Measurements from ENCODE around the gene CFAP100. TPM values are rescaled to one million over a fixed set of nuclear protein-coding genes. Genes with fewer than 3 reads are reported as not detected.

The CFAP100 gene
- total RNA-seq, 1 experiment from 2014 or later = not detected

DNA sequence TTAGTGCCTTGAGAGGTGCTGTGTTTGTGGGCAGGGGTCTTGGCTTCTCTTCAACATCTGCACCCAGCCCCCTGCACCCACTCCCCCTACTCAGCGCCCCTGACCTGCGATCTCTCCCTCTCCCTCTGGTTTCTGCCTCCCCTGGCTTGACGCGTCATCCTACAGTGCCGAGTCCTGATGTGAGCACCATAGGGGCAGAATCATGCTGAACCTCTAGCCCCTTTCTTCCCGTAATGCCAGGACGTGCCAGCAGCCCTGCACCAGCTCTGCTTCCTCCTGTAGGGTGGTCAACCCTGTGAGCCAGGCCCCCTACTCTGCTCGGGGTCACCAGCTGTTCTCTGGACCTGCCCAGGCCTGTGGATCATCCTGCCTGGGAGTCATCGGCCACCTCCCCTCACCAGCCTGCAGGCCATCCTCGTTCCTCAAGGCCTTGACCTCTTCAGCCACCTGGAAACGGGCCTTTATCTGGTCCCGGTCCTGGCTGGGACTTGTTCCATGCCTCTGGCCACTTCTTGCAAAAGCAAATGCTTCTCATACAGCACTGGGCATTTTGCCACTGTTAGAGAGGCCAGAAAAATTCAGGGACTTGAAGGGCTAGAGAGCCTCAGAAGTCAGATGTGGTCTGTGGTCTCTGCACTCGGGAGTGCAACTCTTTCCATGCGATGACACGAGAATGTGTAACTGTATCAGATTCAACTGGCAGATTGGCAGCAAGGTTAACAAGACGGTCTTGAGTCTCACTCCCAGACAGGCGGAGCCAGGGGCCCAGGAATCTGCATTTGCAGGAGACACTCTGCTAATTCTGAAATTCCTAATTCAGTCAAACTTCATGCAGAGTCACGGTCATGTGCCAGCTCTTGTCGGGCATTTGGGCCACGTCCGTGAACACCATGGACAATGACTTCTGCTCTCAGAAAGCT is 20.8 kb upstream of the CFAP100 start:
- DNase-seq (ENCODE audit: low spot score) = no peak

DNA sequence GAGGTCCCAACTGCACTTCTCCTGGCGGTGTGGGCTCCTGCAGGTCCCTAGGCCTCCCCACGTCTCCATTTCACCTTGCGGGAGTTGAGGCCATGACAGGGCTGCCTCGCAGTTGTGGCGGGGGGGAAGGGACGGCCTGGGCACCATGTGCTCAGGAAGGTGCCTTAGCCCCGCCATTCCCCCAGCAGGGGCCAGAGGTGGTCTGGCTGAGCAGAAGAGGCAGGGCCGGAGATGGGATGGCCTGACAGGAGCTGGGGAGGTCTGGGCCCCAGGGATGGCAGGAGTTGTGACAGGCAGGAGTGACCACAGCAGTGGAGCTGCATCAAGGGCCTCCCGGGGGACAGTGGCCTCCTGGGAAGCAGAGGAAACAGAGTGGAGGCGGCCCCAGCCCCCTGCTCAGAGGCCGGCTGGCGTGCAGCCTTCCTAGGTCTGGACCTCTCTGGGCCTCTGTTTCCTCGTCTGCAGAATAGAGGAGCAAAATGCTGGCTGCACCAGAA is 18.8 kb upstream of the CFAP100 start:
- DNase-seq (ENCODE audit: low spot score) = no peak

DNA sequence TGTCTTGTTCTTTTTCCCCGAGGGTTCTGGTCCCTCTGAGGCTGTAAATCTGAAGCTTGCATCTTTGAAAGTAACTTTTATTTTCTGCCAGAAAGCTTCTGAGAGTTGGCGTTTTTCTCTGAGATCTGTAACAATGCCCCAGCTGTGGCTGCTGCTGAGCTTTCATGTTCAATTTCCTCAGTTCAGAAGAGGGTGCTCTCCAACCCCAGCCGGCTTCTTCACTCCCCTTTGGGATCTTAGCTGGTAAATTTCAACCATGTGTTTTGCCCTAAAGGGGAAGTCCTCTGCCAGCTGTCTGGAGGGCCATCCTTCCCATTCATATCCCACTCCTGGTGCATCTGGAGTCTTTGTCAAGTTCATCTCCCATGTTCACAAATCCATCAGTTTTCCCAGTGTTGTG is 18.3 kb upstream of the CFAP100 start:
- DNase-seq (ENCODE audit: low spot score) = no peak

DNA sequence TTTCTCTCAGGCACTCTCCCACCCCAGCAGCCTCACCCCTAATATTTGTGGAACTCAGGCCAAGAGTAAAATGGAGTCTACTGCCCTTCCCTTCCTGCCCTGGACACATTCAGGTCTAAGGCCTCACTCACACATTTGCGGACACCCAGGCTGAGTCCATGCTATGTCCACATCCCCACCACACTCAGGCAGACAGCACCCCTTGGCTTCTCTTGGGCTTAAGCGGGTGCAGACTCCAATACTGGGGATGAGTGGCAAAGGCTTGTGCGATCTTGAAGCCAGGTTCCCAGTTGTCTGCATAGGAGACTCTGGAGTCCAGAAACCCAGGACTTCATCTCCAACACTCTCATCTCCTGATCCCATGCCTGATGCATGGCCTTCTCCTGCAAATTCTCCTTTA is 17.5 kb upstream of the CFAP100 start:
- no peak for DNase-seq (ENCODE audit: low spot score)

DNA sequence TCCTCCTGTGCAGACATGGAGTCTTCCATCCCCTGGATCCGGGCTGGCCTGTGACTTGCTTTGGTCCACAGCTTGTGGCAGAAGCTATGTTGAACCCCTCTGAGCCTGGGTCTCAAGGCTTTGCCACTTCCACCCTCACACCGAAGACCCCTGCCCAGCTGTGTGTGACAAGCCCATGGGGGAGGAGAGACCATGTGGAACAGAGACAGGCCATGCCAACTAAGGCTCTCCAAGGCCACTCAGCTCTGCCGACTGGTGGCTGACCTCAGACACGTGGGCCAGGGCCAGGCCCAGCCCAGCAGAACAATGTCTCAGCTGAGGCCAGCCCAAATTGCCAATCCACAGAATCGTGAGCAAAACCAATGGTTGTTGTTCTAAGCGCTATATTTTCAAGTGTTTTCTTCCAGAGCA is 16.4 kb upstream of the CFAP100 start:
- no peak for DNase-seq (ENCODE audit: low spot score)

DNA sequence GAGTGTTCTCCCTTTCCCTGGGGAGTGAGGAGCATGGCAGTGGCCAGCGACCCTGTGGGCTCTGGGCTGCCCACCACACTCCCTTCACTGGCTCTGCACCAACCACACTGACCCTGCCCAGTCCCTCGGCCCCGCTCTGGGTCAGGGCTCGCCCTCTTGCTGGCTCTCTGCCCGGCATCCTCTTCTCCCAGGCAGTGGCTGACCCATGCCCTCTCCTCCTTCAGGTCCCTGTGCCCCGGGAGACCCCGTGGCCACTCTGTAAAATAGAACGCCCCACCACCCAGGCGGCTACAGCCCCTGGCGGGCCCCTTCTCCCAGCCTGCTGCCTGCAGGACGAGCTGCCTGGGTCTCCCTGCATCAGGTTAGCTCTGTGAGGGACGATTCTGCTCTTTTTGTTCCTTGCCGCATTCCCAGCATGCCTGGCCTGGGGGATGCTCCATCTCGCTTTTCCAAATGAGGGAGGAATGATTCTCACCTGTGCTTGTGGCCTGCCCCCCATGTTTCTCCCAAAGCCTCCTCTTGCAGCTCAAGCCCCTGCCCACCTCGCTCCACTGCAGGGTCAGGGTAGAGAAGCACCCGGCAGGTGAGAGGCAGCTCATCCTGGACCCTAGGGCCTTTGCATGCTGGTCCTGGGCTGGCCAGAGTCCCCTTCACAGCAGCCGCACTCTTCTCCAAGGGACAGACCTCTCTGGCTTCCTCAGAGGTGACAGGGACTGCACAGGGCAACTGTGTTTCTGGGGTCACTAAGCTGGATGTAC is 14.5 kb upstream of the CFAP100 start:
- no peak for DNase-seq (ENCODE audit: low spot score)

DNA sequence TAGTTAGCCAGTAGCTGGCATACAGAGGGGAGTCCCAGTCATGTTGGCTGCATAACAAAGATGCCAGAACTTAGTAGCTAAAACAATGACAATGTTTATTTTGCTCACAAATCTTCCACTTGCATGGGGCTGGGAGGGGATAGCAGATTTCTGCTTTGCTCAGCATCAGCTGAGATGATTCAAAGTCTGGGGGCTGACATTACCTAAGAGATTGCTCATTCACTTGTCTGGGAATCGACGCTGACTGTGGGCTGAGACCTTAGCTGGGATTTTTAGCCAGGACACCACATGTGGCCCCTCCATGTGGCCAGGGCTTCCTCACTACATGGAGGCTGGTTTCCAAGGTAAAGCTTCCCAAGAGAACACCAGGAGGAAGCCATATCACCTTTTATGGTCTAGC is 12.7 kb upstream of the CFAP100 start:
- DNase-seq (ENCODE audit: low spot score) = no peak

DNA sequence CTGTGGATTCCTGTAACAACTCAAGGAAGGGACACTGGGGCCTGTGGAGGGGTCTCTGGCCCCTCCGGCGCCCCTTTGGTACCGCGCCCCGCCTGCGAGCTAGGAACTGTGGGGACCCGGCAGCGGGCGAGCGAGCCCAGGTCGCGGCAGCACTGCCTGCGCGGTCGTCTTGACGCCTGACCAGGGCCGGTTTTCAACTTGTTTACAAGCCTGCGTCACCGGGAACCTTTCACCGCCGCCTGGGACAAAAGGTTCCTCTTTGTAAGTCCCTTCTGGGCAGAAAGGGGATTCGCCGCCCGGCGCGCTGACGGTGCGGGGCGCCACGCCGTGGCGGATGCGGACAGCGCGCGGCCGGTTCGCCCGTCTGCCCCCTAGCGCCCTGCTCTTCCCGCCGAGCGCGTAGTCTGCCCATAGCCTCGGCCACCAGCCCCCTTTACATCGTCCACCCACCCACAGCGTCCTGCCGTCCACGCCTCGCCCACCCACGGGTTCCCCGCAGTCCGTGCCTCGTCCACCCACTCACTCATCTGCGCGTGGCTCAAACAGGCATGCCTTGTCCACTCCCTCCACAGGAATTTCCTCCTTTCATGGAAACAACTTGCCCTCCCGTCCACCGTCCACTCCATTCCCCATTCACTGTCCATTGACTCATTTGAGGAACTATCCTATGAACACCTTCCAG is 5.5 kb upstream of the CFAP100 start:
- peak; percentile 55 for DNase-seq (ENCODE audit: low spot score)

DNA sequence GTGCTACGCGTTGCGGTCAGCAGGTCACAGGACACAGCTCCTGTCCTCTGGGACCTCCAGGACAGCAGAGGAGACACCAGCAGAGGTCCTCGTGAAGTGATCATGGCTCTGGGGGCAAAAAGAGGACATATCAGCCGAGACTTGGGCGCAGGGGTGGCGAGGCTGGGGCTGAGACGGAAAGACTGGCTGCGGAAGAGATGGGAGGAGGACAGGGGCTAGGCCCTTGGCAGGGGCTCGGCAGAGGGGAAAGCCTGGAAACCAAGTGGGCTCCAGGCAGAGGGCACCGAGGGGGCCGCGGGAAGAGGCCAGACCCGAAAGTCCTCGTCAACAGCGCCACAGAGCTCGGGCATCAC is 4.9 kb upstream of the CFAP100 start:
- no peak for DNase-seq (ENCODE audit: low spot score)

DNA sequence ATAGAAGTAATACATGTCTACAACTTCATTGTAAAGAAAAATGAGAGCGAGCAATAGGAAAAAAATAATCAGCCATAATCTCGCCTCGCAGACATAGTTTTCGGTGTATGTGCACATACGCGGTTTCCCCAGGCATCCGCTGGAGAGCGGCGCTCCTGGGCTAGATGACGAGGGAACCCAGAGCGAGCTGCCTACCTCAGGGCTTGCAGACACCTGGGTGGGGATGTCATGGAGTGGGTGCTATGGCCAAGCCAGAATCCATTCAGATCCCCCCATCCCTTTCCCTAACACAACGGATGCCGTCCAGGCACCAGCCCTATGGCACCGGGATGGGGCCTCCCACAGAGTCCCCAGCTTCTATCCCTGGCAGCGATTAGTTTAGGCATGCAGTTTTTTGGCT is 4.5 kb upstream of the CFAP100 start:
- no peak for DNase-seq (ENCODE audit: low spot score)

DNA sequence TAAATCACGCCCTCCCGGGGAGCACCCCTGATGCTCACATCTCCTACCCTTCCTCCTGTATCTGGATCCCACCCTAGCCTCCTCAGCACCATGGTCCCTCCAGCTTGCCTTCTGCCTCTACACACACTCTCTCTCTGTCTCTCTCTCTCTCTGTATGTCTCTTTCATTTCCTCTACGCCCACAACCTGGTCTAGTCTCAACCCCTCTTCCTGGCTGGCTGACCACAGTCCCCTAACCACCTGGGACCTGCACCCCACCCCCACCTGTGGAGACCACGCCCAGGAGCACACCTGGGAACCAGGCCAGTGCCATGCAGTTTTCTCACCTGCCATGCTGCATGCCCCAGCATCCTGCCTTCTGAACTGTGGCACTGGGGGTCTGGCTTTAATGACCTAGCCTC is 4.0 kb upstream of the CFAP100 start:
- no peak for DNase-seq (ENCODE audit: low spot score)

DNA sequence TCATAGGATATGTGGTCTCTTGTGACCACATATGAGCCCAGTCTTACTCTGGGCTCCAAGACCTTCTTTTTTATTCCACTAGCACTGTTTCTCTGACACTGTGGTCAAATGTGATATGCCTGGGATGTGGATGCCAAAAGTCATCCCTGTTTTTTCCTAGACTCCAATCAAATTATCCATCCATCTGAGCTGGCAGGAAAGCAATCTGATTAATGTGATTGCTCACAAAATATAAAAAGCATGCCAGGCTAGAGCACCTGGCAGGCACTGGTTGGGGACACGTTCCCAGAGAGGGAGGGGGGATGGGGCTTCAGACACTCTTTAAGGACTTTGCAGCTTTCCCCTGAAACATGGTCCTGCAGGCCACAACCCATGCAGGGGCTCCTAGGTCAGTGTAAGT is 3.1 kb upstream of the CFAP100 start:
- no peak for DNase-seq (ENCODE audit: low spot score)

DNA sequence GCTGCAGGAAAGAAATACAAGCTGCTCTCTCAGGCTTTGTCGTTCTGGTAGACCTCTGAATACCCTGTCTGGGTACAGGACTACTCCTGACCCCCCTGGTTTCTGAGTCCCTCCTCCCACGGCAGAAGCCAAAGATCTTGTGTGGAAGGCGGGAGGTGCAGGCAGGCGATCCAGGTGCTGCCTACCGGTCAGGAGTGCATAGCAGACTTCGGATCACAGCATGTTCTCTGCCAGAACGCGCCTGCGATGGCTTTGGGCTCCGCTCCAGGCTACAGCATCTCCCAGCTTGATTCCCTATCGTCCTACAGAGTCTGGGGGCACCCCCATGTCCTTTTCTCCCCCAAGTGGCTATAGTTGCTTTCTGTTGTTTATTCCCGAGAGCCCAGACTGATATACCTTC is 2.5 kb upstream of the CFAP100 start:
- no peak for DNase-seq (ENCODE audit: low spot score)

DNA sequence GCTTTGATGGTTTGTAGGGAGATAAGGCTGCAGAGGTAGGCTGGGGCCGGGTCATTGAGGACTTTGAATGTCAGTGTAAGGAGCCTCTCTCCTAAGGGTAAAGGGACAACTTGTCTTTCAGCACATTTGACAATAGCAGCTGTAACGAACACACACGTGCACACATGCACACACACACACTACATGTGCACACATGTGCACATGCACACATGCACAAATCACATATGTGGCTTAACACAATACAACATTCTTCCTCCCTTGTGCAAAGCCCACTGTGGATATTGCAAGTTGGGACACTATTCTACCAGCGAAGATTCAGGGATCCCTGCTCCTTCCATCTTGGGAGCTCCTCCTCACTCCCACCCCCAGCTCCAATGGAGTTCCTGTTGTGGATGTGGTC is 1.1 kb upstream of the CFAP100 start:
- no peak for DNase-seq (ENCODE audit: low spot score)

DNA sequence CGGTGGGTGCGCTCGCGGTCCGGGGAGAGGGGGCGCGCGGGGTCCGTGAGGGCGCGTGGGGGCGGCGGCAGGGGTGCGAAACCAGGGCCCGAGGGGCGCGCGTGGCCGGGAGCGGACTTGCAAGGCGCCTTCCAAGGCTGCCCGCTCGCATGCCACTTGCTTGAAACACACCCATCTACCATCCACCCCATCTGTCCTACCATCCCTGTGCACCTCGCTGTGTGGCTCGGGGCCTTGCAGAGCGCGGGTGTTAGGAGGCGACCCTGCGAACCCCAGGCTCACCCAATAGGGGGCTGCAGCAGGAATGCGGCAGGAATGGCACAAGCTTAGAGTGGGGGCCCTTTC is 240 bp downstream of the CFAP100 start:
- no peak for DNase-seq (ENCODE audit: low spot score)

DNA sequence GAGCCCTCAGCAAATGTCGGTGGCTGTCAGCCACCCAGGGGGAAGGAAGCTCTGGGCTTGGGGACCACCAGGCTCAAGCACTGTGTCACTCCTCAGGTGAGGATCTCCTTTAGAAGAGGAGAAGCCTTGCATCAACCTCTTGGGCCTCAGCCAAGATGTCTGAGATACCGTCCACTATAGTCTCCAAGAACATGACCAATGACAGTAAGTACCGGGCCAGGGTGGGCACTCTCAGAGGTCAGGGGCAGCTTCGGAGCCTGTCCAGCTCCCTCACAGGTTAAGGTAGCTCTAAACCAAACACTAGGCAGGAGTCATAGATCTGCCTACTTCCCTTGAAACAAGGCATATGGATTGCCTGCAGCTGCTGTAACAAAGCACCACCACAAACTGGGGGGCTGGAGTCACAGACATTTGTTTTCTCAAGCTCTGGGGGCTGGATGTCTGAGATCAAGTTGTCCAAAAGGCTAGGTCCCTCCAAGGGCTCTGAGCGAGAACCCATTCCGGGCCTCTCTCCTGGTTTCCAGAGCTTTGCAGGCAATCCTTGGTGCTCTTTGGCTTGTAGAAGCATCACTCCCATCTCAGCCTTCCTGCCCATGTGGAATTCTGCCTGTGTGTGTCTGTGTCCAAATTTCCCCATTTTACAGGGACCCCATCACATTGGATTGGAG is 1.3 kb downstream of the CFAP100 start:
- DNase-seq (ENCODE audit: low spot score) = no peak

DNA sequence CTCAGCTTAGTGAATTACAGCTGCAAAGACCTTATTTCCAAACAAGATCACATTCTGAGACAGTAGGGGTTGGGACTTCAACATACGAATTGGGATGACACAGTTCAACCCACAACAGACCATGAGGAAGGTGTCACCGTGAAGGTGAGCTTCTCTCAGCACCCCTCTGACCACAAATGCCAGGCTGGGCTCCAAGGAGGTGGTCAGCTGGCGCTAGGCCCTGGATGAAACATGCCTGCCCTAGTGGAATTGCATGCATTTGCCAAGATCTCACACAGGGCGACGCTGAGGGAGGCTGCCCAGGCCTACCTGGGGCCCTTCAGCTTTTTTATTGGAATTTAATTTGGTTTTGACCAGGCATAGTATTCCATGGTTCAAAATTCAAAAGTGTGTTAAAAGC is 1.8 kb downstream of the CFAP100 start:
- DNase-seq (ENCODE audit: low spot score) = no peak

DNA sequence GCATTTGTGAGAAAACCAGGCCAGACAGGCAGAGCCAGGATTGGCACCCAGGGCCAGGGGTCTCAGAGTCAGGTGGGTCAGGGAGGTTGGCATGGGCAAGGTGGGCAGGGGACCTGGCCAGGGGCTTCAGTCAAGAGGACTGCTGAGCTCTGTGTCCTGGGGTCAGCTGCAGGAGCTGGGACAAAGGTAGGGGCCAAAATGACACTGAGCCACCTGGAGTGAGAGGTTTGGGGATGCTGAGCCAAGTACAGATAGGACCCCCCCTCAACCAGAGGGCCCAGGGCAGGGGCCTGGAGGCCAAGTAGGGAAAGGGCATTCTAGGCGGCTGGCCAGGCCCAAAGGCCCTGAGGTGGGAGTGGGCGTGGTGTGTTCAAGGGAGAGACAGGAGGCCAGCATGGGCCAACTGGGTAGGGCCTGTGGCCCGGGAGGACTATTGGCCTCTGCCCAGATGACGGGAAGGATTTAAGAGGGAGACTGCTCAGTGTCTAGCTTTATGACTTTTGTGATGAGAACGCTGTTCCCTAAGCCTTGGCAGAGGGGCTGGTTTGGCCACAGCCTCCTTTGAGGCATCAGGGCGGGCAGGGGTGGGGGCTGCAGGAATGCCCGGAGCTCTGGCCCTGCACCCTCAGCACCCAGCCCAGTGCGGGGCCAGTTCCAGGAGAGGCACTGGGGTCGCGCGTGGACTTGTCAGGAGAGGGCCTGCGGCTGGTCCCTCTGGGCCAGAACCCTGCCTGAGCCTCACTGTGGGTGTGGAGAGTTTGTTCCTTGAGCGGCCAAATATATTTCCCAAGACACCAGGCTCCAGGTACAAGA is 3.1 kb downstream of the CFAP100 start:
- no peak for DNase-seq (ENCODE audit: low spot score)

DNA sequence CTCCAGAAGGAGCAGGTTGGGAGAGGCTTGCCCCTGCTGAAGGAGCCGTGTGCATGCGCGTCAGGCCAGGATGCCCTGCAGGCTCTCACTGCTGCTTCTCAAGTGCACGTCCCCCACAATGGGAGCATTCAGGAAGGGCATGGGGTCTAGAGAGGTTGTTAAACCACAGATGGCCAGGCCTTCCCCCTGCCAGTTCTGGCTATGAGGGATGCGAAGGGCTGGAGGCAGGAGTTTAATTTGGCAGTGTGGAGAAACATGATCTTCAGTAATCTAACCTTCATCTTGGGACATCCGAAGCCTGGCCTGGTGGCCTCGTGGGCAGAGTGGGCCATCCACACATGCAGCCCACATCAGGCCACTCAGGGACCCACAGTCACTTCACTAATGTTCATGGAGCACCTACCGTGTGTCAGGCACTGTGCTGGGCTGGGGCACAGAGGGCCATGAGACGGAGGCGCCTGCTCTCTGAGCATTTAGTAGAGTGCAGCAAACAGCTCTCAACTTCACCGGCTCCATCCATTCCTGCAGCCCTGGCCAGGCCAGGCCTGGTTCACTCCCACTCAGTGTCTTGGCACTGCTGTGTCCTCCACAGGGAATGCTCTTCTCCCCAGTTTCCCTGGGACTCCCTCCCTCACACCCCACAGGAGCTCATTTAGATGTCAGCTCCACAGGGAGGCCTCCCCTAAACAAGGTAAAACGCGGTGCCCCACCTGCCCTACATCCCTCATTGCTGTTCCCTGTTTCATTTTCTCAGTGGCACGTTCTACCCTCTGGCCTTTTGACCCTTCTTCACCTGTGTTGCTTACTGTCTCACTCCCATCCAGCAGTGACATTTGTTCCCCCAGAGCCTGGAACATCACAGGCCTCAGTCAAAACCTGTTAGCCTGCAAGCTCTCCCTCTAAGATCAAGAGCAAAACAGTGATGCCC is 4.0 kb downstream of the CFAP100 start:
- DNase-seq (ENCODE audit: low spot score) = no peak

DNA sequence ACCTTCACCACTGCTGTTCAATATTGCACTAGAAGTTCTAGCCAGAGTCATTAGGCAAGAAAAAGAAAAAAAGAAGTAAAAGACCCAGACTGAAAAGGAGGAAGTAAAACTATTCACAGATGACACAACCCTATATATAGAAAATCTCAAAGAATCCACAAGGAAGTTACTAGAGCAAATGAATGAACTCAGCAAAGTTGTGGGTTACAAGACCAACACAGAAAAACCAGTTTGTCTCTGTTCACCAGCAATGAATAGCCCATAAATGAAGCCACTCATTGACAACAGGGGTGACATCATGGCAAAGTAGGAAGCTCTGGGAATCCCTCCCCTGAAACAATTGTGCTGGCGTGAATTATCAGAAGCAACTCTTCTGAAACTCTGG is 4.6 kb downstream of the CFAP100 start:
- no peak for DNase-seq (ENCODE audit: low spot score)
